HG02884 (cell line): ENCODE data around the gene GYG1.
A peak's percentile ranks its signal among the peaks of the same experiment; 100 is the strongest.

Experiments used
- ATAC-seq: cut with Tn5 transposase; IDR thresholded peaks from one replicate; pipeline ENCODE4 v1.9.1; 2021; ENCODE audit warnings: mild to moderate bottlenecking, moderate library complexity; ENCODE audit not compliant: unreplicated experiment

The GYG1 gene

GRCh38 chr3:148991219-148992026 lies at the start of gene GYG1:
Gene GYG1, plus strand, starts transcription at chr3:148991540. Its CDS starts 101 bp downstream, at chr3:148991641.
- ATAC-seq = peak; percentile 85

DNA sequence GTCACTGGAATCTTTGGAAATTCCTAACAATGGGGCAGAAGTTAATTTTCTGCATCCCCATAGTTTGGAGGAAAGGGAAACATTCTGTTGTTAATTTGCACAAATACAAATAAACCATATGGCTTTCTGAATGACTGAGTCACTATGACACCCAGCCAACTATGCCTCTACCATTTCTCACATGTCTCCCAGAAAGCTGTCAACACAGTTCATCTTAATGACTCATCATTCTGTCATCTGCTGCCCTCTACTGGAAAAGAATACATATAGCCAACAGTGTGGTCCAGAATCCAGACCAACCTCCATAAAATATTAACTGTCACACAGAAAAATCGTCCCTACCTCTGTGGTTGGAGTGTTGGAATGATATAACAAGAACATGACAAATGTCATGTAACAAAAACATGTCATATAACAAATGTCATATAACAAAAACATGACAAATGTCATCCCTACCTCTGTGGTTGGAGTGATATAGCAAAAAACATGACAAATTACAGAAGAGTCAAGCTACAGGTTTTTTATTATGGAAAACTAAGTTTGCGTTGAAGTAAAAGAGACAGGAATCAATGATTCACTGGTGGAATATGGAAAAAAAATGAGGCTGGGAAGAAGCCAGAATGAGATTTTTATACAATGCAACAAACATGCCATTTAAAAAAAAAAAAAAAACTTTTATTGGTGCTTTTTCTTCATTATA lies 47.7 kb upstream of the GYG1 start:
- ATAC-seq = peak; percentile 99

GRCh38 chr3:148945116-148945515 lies 46.2 kb upstream of the GYG1 start:
- no peak for ATAC-seq

- no peak for ATAC-seq
These were observed 42.3 kb upstream of the GYG1 start for GRCh38 chr3:148948913-148949657.

- peak; percentile 56 for ATAC-seq
These were observed 40.5 kb upstream of the GYG1 start for GRCh38 chr3:148950806-148951205.

DNA sequence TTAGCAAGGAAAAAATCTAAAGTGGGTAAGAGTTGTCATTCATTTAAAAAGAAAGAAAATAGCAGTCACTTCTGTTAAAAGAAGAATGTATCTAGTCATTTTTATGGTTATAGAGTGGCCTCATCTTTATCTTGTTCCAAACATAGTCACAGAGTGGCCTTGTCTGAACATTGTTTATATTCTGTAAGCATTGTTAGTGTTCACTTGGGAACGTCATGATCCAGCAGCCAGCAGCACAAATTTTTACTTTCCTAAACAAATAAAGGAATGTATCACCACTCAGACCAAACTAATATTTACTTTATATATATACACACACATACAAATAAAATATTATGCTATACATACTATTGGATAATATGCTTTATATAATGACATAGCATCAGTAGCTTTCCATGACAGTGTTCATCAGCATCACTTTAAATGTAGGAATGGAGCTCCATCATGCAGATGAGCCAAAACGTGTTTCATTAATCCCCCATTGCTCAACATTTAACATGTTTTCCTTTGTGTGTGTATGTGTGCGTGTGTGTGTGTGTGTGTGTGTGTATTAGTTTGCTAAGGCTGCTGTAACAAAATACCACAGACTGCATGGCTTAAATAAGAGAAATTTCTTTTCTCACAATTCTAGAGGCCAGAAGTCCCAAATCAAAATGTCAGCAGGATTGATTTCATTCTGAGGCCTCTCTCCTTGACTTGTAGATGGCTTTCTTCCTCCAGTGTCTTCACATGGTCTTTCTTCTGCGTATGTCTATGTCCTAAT lies 39.6 kb upstream of the GYG1 start:
- ATAC-seq = no peak

- no peak for ATAC-seq
These were observed 38.2 kb upstream of the GYG1 start for GRCh38 chr3:148953094-148953493.

DNA sequence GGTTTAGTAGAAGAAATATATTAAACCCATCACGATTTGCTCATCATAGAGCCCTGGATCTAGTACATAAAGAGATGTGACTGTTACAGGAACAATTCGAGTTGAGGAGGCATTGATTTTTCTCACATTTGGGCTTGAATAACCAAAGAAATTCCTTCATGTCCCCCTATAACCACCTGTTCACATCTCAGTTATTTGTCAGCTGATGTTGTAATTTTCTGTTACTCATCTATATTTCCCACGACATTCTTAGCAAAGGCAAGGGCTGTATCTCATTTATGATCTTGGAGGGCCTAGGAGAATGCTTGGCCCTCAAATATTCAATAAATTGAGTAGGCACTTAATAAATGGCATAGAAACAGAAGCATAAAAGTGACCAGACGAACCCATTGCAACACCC lies 36.4 kb upstream of the GYG1 start:
- no peak for ATAC-seq

DNA sequence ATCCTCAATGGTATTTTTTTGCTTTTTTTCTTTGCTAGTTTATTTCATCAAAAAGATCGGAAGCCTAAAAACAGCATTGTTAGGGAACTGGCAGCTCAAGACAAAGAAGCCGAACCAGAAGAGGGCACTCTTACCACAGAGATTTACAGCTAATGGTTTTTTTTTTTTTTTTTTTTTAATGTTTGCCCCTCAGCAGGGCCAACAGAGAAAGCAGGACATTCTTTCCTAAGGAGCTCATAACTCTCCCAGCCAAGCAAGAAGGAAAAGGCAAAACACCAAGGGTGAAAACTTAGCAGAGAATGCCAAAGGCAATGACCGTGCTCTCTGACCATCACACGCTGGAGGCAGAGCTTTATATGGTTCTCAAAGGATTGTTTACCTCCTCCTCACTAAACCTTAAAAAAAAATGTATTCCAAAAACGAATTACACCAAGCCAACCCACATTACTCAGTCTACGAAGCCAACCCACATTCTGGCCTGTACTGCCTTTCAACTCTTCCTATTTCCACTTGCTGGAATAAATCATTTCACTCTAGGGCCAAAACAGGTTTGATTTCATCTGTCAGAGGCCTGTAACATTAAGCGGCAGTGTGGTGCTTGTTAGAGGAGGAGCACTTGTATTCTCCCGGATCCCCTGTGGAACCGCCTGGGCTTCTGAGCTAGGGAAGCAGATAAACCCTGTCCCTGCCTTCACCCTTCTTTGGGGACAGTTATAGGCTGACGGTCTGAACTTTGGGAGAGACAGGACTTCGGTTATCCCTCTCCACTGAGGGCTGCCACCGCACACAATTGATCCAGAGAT lies 35.6 kb upstream of the GYG1 start:
- no peak for ATAC-seq

GRCh38 chr3:148957586-148957985 lies 33.8 kb upstream of the GYG1 start:
- ATAC-seq = peak; percentile 48

DNA sequence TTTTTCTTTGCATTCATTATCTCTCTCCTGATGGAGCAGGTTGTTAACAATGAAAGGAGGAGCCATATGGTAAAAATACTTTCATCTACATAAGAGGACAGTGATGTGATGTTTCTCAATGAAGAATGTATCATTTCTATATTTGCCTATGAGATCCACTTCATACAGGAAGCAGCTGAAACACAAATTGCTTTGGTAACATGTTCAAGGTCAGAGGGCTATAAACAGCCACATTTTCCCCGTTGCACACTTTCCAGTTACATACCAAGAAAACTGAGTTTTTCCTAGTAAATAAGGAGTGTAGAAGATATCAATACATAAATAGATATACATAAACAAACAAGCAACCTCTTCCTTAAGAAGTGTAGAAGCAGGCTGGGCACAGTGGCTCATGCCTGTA lies 32.6 kb upstream of the GYG1 start:
- no peak for ATAC-seq

DNA sequence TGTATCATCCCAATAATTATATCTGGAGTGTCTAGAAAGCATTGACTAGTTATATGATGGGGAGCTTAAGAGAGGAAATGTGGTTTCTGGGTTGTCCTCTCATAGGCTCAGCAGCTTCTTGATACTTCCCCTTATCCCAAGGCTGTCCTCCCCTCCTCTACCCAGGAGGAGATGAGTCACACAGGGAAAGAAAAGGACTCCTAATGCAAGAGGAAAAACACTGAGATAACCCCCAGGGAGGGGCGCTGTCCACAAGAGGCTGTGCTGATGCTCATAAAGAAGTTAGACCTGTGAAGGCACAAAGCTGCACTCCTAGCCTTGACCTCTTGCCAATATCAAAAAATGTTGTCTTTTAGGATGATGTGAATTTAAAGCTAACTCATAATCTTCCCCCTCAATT lies 28.8 kb upstream of the GYG1 start:
- ATAC-seq = no peak

DNA sequence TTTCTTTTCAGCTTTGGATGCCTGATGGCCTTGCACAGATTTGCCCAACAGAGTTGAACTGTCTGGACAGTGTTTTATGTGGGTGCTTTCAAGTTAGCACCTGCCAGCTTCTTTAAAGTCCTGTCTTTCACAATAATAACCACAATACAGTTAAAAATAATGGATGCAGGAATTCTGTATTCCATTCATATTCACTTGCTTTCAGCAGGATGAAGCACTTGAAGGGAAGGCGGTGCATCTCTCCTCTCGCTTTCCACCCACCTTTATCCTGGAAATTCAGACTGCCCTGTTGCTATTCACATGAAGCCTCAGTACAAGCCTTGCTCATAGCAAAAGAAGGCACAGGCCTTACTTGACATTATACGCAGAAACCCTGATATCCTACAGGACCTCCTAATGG lies 26.5 kb upstream of the GYG1 start:
- ATAC-seq = no peak

DNA sequence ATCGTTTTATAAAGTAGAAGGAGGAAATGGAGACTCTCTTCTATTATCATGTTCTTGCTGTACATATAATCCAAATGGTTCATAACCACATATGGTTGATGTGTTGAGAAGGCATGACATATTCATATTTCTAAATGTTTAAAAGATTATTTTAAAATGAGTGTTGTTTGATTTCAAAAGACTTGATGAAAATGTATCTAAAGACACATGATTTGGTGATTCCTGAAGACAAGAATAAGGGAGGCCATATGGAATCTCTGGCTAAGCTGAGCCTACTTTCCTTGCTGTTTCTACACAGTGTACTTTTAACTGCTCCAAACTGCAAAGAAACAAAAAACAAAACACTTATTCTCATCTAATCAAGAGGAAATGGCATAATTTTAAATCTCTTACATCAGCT lies 23.0 kb upstream of the GYG1 start:
- no peak for ATAC-seq

- no peak for ATAC-seq
These were observed 21.1 kb upstream of the GYG1 start for GRCh38 chr3:148970271-148970670.

GRCh38 chr3:148971401-148972163 lies 19.8 kb upstream of the GYG1 start:
- ATAC-seq = no peak

GRCh38 chr3:148974726-148975125 lies 16.6 kb upstream of the GYG1 start:
- ATAC-seq = no peak

DNA sequence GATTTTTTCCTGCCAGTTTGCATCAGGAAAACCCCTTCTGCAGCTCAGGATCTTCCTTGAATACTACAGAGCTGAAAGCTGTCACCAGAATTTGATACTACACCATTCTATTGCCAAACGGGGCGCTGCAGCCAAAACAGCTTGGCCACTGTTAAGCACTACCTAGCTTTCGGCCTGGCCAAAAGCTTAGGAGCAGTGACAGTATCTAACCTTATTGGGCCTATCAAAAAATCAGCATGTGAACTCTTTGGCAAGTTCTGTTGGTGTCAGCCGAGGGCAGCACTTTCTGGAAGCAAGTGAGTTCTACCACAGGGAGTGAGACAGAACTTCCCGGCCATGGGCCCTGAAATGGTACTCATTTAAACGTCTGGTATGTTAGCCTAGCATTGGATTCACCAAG lies 16.1 kb upstream of the GYG1 start:
- no peak for ATAC-seq

- no peak for ATAC-seq
These were observed 15.6 kb upstream of the GYG1 start for GRCh38 chr3:148975696-148976095.
